ENCODE data around the gene FMR1NB. TPM values are rescaled to one million over a fixed set of nuclear protein-coding genes. Genes with fewer than 3 reads are reported as not detected.

Gene FMR1NB
- total RNA-seq = not detected

GRCh38 chrX:147981038-147981752, at the start of gene FMR1NB:
Gene FMR1NB, plus strand, starts transcription at chrX:147981337. Its CDS starts 66 bp downstream, at chrX:147981403.

Other genes starting within 250 kb of the FMR1NB start
- 10 to 100 TPM; 49.9 to 54.8 TPM for gene FMR1, start 69.4 kb upstream of the FMR1NB start, total RNA-seq